Loucy (cell line): ENCODE data around the gene FMO1.

Experiments
- CTCF ChIP-seq: fragments of 200-600 bp; sonication (generic); conservative IDR thresholded peaks from 2 replicates; pipeline ENCODE4 v1.5.1; 2014; ENCODE audit warnings: mild to moderate bottlenecking, antibody characterized with exemption, low read length
- EZH2phosphoT487 ChIP-seq: fragments of 200-600 bp; IDR thresholded peaks from 2 replicates; pipeline ENCODE4 v1.6.1; 2018; ENCODE audit warnings: antibody characterized with exemption, mild to moderate bottlenecking, moderate library complexity, borderline replicate concordance

- TF ChIP-seq CTCF (no peak), EZH2phosphoT487 (no peak)
Observed at GRCh38 chr1:171286032-171286705, 37.9 kb downstream of the FMO1 start.
